ENCODE results near the gene MAJIN.

- TF ChIP-seq CTCF (IDR thresholded peaks at IDR 0.05; ENCODE audit: poor library complexity) (no peak), EZH2phosphoT487 (IDR thresholded peaks at IDR 0.05; ENCODE audit: low read depth, severe bottlenecking, unreplicated experiment) (no peak), EZH2 (IDR thresholded peaks at IDR 0.05; ENCODE audit: borderline replicate concordance) (no peak)
These were observed 68.5 kb downstream of the MAJIN start for GRCh38 chr11:64903291-64903833.

All from hepatocyte (in vitro differentiated cells).